K562 (cell line): Measurements from ENCODE around the gene SLC7A10. TPM values are rescaled to one million over a fixed set of nuclear protein-coding genes. Genes with fewer than 3 reads are reported as not detected.

Source experiments
- ATAC-seq: fragments of 200-7000 bp; cut with Tn5 transposase; 3 replicates; pipeline ENCODE4 v1.9.1; 2020; ENCODE audit warnings: moderate library complexity
- BruUV-seq: library from RNA; stranded (reverse); fragments of 400-500 nt; replicated peaks from 2 replicates; lab custom pipeline; 2021; lab: Mats Ljungman, UMichigan
- CTCF ChIA-PET: fragments of 300-600 bp; formaldehyde crosslinking; extraction: SDS; loops from one replicate; lab custom pipeline; 2021; ENCODE audit warnings: low intra/inter-chr PET ratio; lab: Yijun Ruan, JAX
- POLR2A ChIA-PET: fragments of 300-600, 350-650 bp; sonication (Branson Sonifier 250); formaldehyde crosslinking; extraction: SDS; loops from one replicate; lab custom pipeline; 2021; ENCODE audit warnings: antibody characterized with exemption, inconsistent platforms; lab: Yijun Ruan, JAX
- DNase-seq, 4 experiments: peaks; one replicate each; pipeline versions ENCODE4 v3.0.0 to v3.0.0-alpha.2; 2011 to 2018; ENCODE audit warnings: low spot score in 3 of 4, mixed read lengths in 3 of 4; ENCODE audit errors: extremely low read depth in 1 of 4
- FAIRE-seq: peaks from 2 replicates; lab custom pipeline; 2011; peaks lifted over from hg19 to GRCh38; lab: Jason Lieb, UNC
- H2AFZ ChIP-seq: 2 replicates; pipeline ENCODE4 v1.6.0; 2011; ENCODE audit warnings: low read depth, low read length, control low read depth, inconsistent platforms
- H3K27ac ChIP-seq: fragments of 200-600 bp; 3 replicates; pipeline ENCODE4 v1.8.0; 2011; ENCODE audit warnings: low read depth, mild to moderate bottlenecking, control low read depth, inconsistent platforms, low read length, moderate library complexity, mixed read lengths; ENCODE audit errors: extremely low read depth
- H3K27me3 ChIP-seq, 2 experiments: fragments of 300-600 bp in 1 of 2; 2 replicates in 1 of 2; 3 replicates in 1 of 2; pipeline versions ENCODE4 v1.6.0 to v1.8.0; 2011; ENCODE audit warnings: inconsistent platforms in 2 of 2, low read length in 2 of 2, mild to moderate bottlenecking in 1 of 2, mixed read lengths in 1 of 2, moderate library complexity in 1 of 2; ENCODE audit not compliant: control insufficient read depth in 2 of 2, insufficient read depth in 2 of 2
- H3K36me3 ChIP-seq: fragments of 300-600 bp; 3 replicates; pipeline ENCODE4 v1.8.0; 2011; ENCODE audit warnings: mild to moderate bottlenecking, low read length, inconsistent platforms; ENCODE audit not compliant: control insufficient read depth, insufficient read depth
- H3K4me1 ChIP-seq, 2 experiments: fragments of 200-600 bp in 1 of 2; replicated peaks in 1 of 2; 2 replicates in 1 of 2; 3 replicates in 1 of 2; pipeline versions ENCODE4 v1.5.1 to v1.8.0; 2011; ENCODE audit warnings: inconsistent platforms in 2 of 2, low read length in 2 of 2, mild to moderate bottlenecking in 1 of 2, mixed read lengths in 1 of 2, moderate library complexity in 1 of 2; ENCODE audit not compliant: control insufficient read depth in 2 of 2, insufficient read depth in 2 of 2
- H3K4me2 ChIP-seq: 2 replicates; pipeline ENCODE4 v1.6.1; 2011; ENCODE audit warnings: low read length, control low read depth, inconsistent platforms, mixed read lengths; ENCODE audit not compliant: insufficient read depth
- H3K4me3 ChIP-seq: fragments of 200-600 bp; sonication (generic), shearing (Covaris generic); 2 replicates; pipeline ENCODE4 v1.5.1; 2016; ENCODE audit warnings: control low read depth, inconsistent platforms
- H3K79me2 ChIP-seq: fragments of 200-600 bp; 3 replicates; pipeline ENCODE4 v1.8.0; 2011; ENCODE audit warnings: low read length, inconsistent platforms; ENCODE audit not compliant: control insufficient read depth, insufficient read depth
- H3K9ac ChIP-seq, 2 experiments: 2 replicates each; pipeline versions ENCODE4 v1.6.0 to v1.6.1; 2011; ENCODE audit warnings: low read depth in 2 of 2, low read length in 2 of 2, control low read depth in 1 of 2, inconsistent platforms in 1 of 2, mild to moderate bottlenecking in 1 of 2, mixed read lengths in 1 of 2; ENCODE audit not compliant: insufficient read depth in 1 of 2
- H3K9me1 ChIP-seq: one replicate; pipeline ENCODE4 v1.6.0; 2011; ENCODE audit warnings: inconsistent platforms, mild to moderate bottlenecking, low read length, moderate library complexity; ENCODE audit not compliant: control insufficient read depth, insufficient read depth
- H3K9me3 ChIP-seq: replicated peaks from 2 replicates; pipeline ENCODE4 v1.5.1; 2011; ENCODE audit warnings: low read depth, low read length, inconsistent platforms; ENCODE audit not compliant: control insufficient read depth, insufficient read depth
- H4K20me1 ChIP-seq: replicated peaks from 2 replicates; pipeline ENCODE4 v1.6.1; 2011; ENCODE audit warnings: low read length, inconsistent platforms, mixed read lengths; ENCODE audit not compliant: control insufficient read depth, insufficient read depth
- CTCF ChIP-seq, 3 experiments: IDR thresholded peaks in 2 of 3; conservative IDR thresholded peaks in 1 of 3; 2 replicates each; pipeline ENCODE4 v1.5.1; 2011 to 2012; ENCODE audit warnings: low read length in 3 of 3, mild to moderate bottlenecking in 3 of 3, control low read depth in 2 of 3, improper control_type of control experiment in 1 of 3, inconsistent platforms in 1 of 3, low read depth in 1 of 3, mixed read lengths in 1 of 3, moderate library complexity in 1 of 3; ENCODE audit not compliant: insufficient read depth in 2 of 3
- GABPA ChIP-seq: fragments of 200-800 bp; sonication (Bioruptor generic); conservative IDR thresholded peaks from 2 replicates; pipeline ENCODE4 v1.6.1; 2016; ENCODE audit warnings: low read depth, missing genetic modification characterization, missing compliant biosample characterization
- HNRNPK ChIP-seq: fragments of 200-400 bp; formaldehyde crosslinking; IDR thresholded peaks from one replicate; pipeline ENCODE4 v1.6.1; 2018; ENCODE audit warnings: mild to moderate bottlenecking, low read depth, low read length; ENCODE audit not compliant: poor library complexity, severe bottlenecking
- IFI16 ChIP-seq: fragments of 250-450 bp; sonication (Bioruptor Pico); IDR thresholded peaks from 2 replicates; pipeline ENCODE4 v2.1.2; 2022; ENCODE audit warnings: mild to moderate bottlenecking, inconsistent platforms
- NFRKB ChIP-seq: fragments of 450-650 bp; IDR thresholded peaks from 2 replicates; pipeline ENCODE4 v1.6.1; 2016; ENCODE audit warnings: low read depth
- NR3C1 ChIP-seq: sonication (generic); formaldehyde crosslinking; IDR thresholded peaks from 2 replicates; pipeline ENCODE4 v1.8.1; 2022; ENCODE audit warnings: missing genetic modification reagents
- PHF20 ChIP-seq: fragments of 450-650 bp; IDR thresholded peaks from 2 replicates; pipeline ENCODE4 v1.6.1; 2018; ENCODE audit not compliant: partially characterized antibody
- RAD21 ChIP-seq, 2 experiments: fragments of 250-450 bp in 1 of 2; fragments of 450-650 bp in 1 of 2; sonication (Bioruptor Pico) in 1 of 2; formaldehyde crosslinking in 1 of 2; IDR thresholded peaks in 1 of 2; conservative IDR thresholded peaks in 1 of 2; 2 replicates each; pipeline versions ENCODE4 v1.4.0 to v1.8.0; 2020 to 2022; ENCODE audit warnings: mild to moderate bottlenecking in 2 of 2, moderate library complexity in 1 of 2
- RBBP5 ChIP-seq: fragments of 200-600 bp; sonication (generic); IDR thresholded peaks from 2 replicates; pipeline ENCODE4 v1.6.1; 2012; ENCODE audit warnings: borderline replicate concordance, mild to moderate bottlenecking, low read length, control low read depth, inconsistent platforms; ENCODE audit not compliant: insufficient read depth, poor library complexity, severe bottlenecking
- ZFP36 ChIP-seq: fragments of 150-350 bp; IDR thresholded peaks from 2 replicates; pipeline ENCODE4 v1.6.1; 2018; ENCODE audit warnings: low read length, low read depth; ENCODE audit not compliant: partially characterized antibody
- WGBS: fragments of 100-300 bp; shearing (Covaris generic); methylation state at CpG from one replicate; pipeline ENCODE4 v1.1.6; 2016; ENCODE audit warnings: low coverage, mixed read lengths; ENCODE audit not compliant: insufficient coverage; ENCODE audit errors: missing lambda C conversion rate; 5-methylcytosine and 5-hydroxymethylcytosine counted together
- in situ Hi-C: fragments of 300-500 bp; cut with MboI; formaldehyde crosslinking; loops from 4 replicates; pipeline ENCODE4 v1.15.0; 2018; ENCODE audit warnings: inconsistent platforms, mixed read lengths
- intact Hi-C: fragments of 100-400 bp; cut with micrococcal nuclease; formaldehyde crosslinking; loops from 2 replicates; pipeline ENCODE4 v1.14.2; 2022
- polyA plus RNA-seq, 8 experiments: library from polyadenylated mRNA; depleted of rRNA in 4 of 8; stranded (reverse) in 5 of 8; unstranded in 3 of 8; fragments of >200 nt; fragmentation: Nextera tagmentation in 2 of 8; fragmentation: Illumina TruSeq in 1 of 8; extraction: Ambion mirVana in 2 of 8; extraction: Trizol in 1 of 8; gene quantifications; 2 replicates each; pipeline versions ENCODE4 v1.2.1 to v1.2.3, GENCODE V29; 2011 to 2014; ENCODE audit warnings: inconsistent platforms in 1 of 8, missing spikeins in 1 of 8
- total RNA-seq, 7 experiments: library from RNA; depleted of rRNA in 6 of 7; stranded (reverse); fragments of >200 nt in 6 of 7; fragmentation: Illumina TruSeq in 2 of 7; extraction: Trizol in 2 of 7; gene quantifications; 2 replicates each; pipeline versions ENCODE4 v1.2.1 to v1.2.3, GENCODE V29; 2011 to 2021; ENCODE audit warnings: low replicate concordance in 1 of 7
- TF ChIP-seq, protein P1 (sequence below): fragments of 250-450 bp; sonication (Bioruptor Pico); IDR thresholded peaks from 2 replicates; pipeline ENCODE4 v1.6.1; 2021; ENCODE audit warnings: mild to moderate bottlenecking
- TF ChIP-seq, protein P2 (sequence below): fragments of 450-650 bp; IDR thresholded peaks from 2 replicates; pipeline ENCODE4 v1.6.1; 2017; ENCODE audit warnings: mild to moderate bottlenecking, moderate library complexity

SLC7A10 gene
- total and polyA plus RNA-seq, 9 of the 15 experiments (the other 6 are each of a cell fraction or from before 2014, with no cell fraction given), result 0.07 TPM; not detected in 8

GRCh38 chr19:33216198-33216830, 9.3 kb downstream of the SLC7A10 start:
- DNase-seq (no peak), FAIRE-seq (no peak), ATAC-seq (peak; percentile 48; the same call in 2 of the 3 replicates)
- intact Hi-C loops, result no loop called here
- no peak overlapping the region for H3K4me3 ChIP-seq
- peaks cover 0 to 13% of the 10 kb centered on the region in 2 experiments; a peak in 2 of 5 replicates for H3K4me1 ChIP-seq
- H3K27ac ChIP-seq, result no peak overlapping the region
- no TSS peak for BruUV-seq
- no peaks in the 10 kb centered on the region for H3K9me3 ChIP-seq
- peaks cover 37 to 81% of the 10 kb centered on the region in 2 experiments for H3K27me3 ChIP-seq
- TF ChIP-seq CTCF (IDR thresholded peaks at IDR 0.05 in 2 of 3, conservative IDR thresholded peaks at IDR 0.05 in 1 of 3; ENCODE audit: insufficient read depth in 2 of 3, low read depth in 1 of 3, low read length in 3 of 3) (peak in 2 of 3 experiments; percentile 19 to 22; a peak in 3 of 6 replicates), ZFP36 (peak; percentile 69), GABPA (tag) (no peak), RAD21 (CRISPR knock-in tag; conservative IDR thresholded peaks at IDR 0.05 in 1 of 2, IDR thresholded peaks at IDR 0.05 in 1 of 2) (peak in 1 of 2 experiments; percentile 6; a peak in 1 of 4 replicates), PHF20 (no peak), NFRKB (no peak), HNRNPK (no peak), RBBP5 (no peak), IFI16 (CRISPR knock-in tag) (no peak), NR3C1 (CRISPR knock-in tag) (no peak)
- TF ChIP-seq, protein P1, sequence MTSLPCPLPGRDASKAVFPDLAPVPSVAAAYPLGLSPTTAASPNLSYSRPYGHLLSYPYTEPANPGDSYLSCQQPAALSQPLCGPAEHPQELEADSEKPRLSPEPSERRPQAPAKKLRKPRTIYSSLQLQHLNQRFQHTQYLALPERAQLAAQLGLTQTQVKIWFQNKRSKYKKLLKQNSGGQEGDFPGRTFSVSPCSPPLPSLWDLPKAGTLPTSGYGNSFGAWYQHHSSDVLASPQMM, result no peak
- TF ChIP-seq, protein P2, sequence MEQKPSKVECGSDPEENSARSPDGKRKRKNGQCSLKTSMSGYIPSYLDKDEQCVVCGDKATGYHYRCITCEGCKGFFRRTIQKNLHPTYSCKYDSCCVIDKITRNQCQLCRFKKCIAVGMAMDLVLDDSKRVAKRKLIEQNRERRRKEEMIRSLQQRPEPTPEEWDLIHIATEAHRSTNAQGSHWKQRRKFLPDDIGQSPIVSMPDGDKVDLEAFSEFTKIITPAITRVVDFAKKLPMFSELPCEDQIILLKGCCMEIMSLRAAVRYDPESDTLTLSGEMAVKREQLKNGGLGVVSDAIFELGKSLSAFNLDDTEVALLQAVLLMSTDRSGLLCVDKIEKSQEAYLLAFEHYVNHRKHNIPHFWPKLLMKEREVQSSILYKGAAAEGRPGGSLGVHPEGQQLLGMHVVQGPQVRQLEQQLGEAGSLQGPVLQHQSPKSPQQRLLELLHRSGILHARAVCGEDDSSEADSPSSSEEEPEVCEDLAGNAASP, result no peak
- 0% methylated on average over 4 of the region's 12 CpGs for WGBS
- POLR2A ChIA-PET, result no interaction called here
- H3K36me3 ChIP-seq, result no peaks in the 10 kb centered on the region
- no peak overlapping the region for H2AFZ ChIP-seq
- H3K79me2 ChIP-seq, result no peaks in the 10 kb centered on the region
- H4K20me1 ChIP-seq, result peaks cover 13% of the 10 kb centered on the region
- in situ Hi-C loops, result no loop called here
- no peak overlapping the region for H3K4me2 ChIP-seq
- no peaks in the 10 kb centered on the region for H3K9me1 ChIP-seq
- CTCF ChIA-PET, result interaction anchor here (0.7 kb wide), 1 partner anchor 25 kb away, joined by 3 read pairs; no protein-coding TSS in a partner anchor
- no peak overlapping the region; a peak in 1 of 4 replicates for H3K9ac ChIP-seq
